Bronchial epithelial cell (primary cell): ENCODE measurements around the gene ZNF90. TPM values are rescaled to one million over a fixed set of nuclear protein-coding genes. Genes with fewer than 3 reads are reported as not detected.

ENCODE experiments used
- DNase-seq: peaks from one replicate; pipeline ENCODE4 v3.0.0-alpha.2; 2010; ENCODE audit warnings: low read depth
- FAIRE-seq: peaks from 2 replicates; lab custom pipeline; 2011; peaks lifted over from hg19 to GRCh38; lab: Jason Lieb, UNC
- H3K27me3 ChIP-seq: 2 replicates; pipeline ENCODE4 v1.5.1; 2011; ENCODE audit warnings: low read length; ENCODE audit not compliant: control insufficient read depth, insufficient read depth
- H3K36me3 ChIP-seq: 2 replicates; pipeline ENCODE4 v1.5.1; 2011; ENCODE audit warnings: low read length; ENCODE audit not compliant: control insufficient read depth, insufficient read depth
- H3K4me3 ChIP-seq: 2 replicates; pipeline ENCODE4 v1.5.1; 2011; ENCODE audit warnings: mild to moderate bottlenecking, low read depth, low read length, control low read depth
- total RNA-seq: library from RNA; depleted of rRNA; stranded (reverse); fragments of >200 nt; gene quantifications from 2 replicates; pipeline ENCODE4 v1.2.1, GENCODE V29; 2014
- TF ChIP-seq, protein P1 (sequence below): IDR thresholded peaks from 2 replicates; pipeline ENCODE4 v1.5.1; 2011; ENCODE audit warnings: mild to moderate bottlenecking, moderate library complexity, low read length, control low read depth, inconsistent platforms; ENCODE audit not compliant: insufficient read depth, severe bottlenecking

ZNF90 gene
- total RNA-seq = 2.1 and 2.7 TPM in 2 replicates

- TF ChIP-seq, protein P1, sequence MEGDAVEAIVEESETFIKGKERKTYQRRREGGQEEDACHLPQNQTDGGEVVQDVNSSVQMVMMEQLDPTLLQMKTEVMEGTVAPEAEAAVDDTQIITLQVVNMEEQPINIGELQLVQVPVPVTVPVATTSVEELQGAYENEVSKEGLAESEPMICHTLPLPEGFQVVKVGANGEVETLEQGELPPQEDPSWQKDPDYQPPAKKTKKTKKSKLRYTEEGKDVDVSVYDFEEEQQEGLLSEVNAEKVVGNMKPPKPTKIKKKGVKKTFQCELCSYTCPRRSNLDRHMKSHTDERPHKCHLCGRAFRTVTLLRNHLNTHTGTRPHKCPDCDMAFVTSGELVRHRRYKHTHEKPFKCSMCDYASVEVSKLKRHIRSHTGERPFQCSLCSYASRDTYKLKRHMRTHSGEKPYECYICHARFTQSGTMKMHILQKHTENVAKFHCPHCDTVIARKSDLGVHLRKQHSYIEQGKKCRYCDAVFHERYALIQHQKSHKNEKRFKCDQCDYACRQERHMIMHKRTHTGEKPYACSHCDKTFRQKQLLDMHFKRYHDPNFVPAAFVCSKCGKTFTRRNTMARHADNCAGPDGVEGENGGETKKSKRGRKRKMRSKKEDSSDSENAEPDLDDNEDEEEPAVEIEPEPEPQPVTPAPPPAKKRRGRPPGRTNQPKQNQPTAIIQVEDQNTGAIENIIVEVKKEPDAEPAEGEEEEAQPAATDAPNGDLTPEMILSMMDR = peak; percentile 21
- H3K36me3 ChIP-seq = no peaks in the 10 kb centered on the region
- FAIRE-seq = peak; percentile 73
- DNase-seq = peak; percentile 90
- no peaks in the 10 kb centered on the region for H3K27me3 ChIP-seq
- peak within 1 kb of the TSS; percentile 39 for H3K4me3 ChIP-seq
These were observed at the start of gene ZNF90 for GRCh38 chr19:20077791-20078463. Gene ZNF90 (plus strand): TSS chr19:20078000. CDS start chr19:20078133, 133 bp downstream.

- no peaks in the 10 kb centered on the region for H3K27me3 ChIP-seq
- TF ChIP-seq, protein P1 = no peak
- FAIRE-seq = no peak
- no peak for DNase-seq
- no peak overlapping the region for H3K4me3 ChIP-seq
- no peaks in the 10 kb centered on the region for H3K36me3 ChIP-seq
These were observed 49.2 kb upstream of the ZNF90 start for GRCh38 chr19:20028611-20029010.

DNA sequence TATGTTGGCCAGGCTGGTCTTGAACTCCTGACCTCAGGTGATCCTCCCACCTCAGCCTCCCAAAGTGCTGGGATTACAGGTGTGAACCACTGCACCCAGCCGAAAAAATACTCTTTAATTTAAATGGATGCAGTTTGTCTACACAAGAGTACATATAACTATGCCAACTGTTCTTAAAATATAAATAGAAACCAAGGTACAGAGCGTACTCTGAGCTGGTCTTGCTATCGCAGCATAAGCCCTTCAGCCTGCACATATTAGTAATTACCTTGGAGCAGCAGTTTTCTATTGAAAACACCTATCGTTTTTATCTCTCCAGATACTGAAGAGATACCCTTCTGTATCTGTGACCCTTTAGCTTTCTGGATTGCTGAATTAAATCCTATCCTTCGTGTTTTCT lies 41.9 kb upstream of the ZNF90 start:
- Histone ChIP-seq H3K4me3 (no peak overlapping the region), H3K27me3 (no peaks in the 10 kb centered on the region), H3K36me3 (no peaks in the 10 kb centered on the region)
- TF ChIP-seq, protein P1 = no peak
- no peak for DNase-seq
- FAIRE-seq = no peak

- TF ChIP-seq, protein P1 = no peak
- Histone ChIP-seq H3K36me3 (no peaks in the 10 kb centered on the region), H3K4me3 (peak overlapping the region; percentile 66), H3K27me3 (no peaks in the 10 kb centered on the region)
- FAIRE-seq (no peak), DNase-seq (peak; percentile 1)
These were observed 39.2 kb upstream of the ZNF90 start for GRCh38 chr19:20038358-20039202.

- FAIRE-seq (peak; percentile 50), DNase-seq (peak; percentile 84)
- H3K4me3 ChIP-seq = peak within 1 kb of the TSS; percentile 66
- H3K27me3 ChIP-seq = no peaks in the 10 kb centered on the region
- TF ChIP-seq, protein P1 = no peak
- H3K36me3 ChIP-seq = no peaks in the 10 kb centered on the region
These were observed 38.5 kb upstream of the ZNF90 start, which contains the start of gene ZNF682 for GRCh38 chr19:20039203-20039723. Gene ZNF682 (minus strand): TSS chr19:20039505. CDS start chr19:20039345, 160 bp downstream.
